Epidermal melanocyte (primary cell): Measurements from ENCODE around the gene METAP1D.

ENCODE experiments used
- DNase-seq: peaks from one replicate; pipeline ENCODE4 v3.0.0; 2011; ENCODE audit warnings: low spot score; ENCODE audit not compliant: insufficient read length

Gene METAP1D

GRCh38 chr2:172080641-172081220 is 81.0 kb downstream of the METAP1D start:
- no peak for DNase-seq

GRCh38 chr2:172081221-172082022 is 81.7 kb downstream of the METAP1D start:
- no peak for DNase-seq

GRCh38 chr2:172082105-172082943 is 82.6 kb downstream of the METAP1D start:
- no peak for DNase-seq

- DNase-seq = no peak
These were observed 83.3 kb downstream of the METAP1D start for GRCh38 chr2:172082944-172083627.

GRCh38 chr2:172083628-172084394 is 84.1 kb downstream of the METAP1D start:
- DNase-seq = no peak

GRCh38 chr2:172084395-172084644 is 84.6 kb downstream of the METAP1D start:
- DNase-seq = no peak

- DNase-seq = peak; percentile 86
These were observed 85.1 kb downstream of the METAP1D start for GRCh38 chr2:172084645-172085459.

GRCh38 chr2:172085460-172086159 is 85.9 kb downstream of the METAP1D start, which contains the start of gene DLX1:
DLX1 (plus strand) TSS chr2:172085507; CDS start chr2:172085678, 171 bp downstream.
- no peak for DNase-seq

GRCh38 chr2:172086241-172087206 is 86.8 kb downstream of the METAP1D start:
- no peak for DNase-seq

- DNase-seq = no peak
These were observed 87.5 kb downstream of the METAP1D start for GRCh38 chr2:172087207-172087779.

- no peak for DNase-seq
These were observed 88.1 kb downstream of the METAP1D start for GRCh38 chr2:172087780-172088244.

- DNase-seq = no peak
These were observed 88.7 kb downstream of the METAP1D start for GRCh38 chr2:172088245-172089004.

GRCh38 chr2:172089005-172089504 is 89.3 kb downstream of the METAP1D start:
- DNase-seq = no peak

- no peak for DNase-seq
These were observed 89.9 kb downstream of the METAP1D start for GRCh38 chr2:172089633-172090032.

- DNase-seq = no peak
These were observed 90.5 kb downstream of the METAP1D start for GRCh38 chr2:172090044-172090961.
